ENCODE results near the gene ATG16L1.
A peak's percentile ranks its signal among the peaks of the same experiment; 100 is the strongest.

The ATG16L1 gene

DNA sequence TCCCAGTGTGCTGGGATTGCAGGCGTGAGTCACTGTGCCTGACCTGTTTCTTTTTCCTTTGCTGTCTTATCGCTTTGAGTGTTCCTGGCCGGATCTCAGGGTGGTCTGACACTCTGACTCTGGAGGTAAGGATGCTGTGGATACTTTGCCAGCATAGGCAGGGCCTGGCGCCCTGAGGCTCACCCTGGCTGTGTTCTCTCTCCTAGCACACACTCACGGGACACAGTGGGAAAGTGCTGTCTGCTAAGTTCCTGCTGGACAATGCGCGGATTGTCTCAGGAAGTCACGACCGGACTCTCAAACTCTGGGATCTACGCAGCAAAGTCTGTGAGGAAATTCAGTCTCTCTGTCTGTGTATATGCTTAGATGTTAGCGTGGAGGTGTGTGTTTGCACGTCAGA lies 38.2 kb downstream of the ATG16L1 start:
- ATAC-seq (replicated peaks; ENCODE audit: extremely low read depth, poor library complexity, severe bottlenecking): no peak
- Mint-ChIP-seq H3K9me3 (no peaks in the 10 kb centered on the region), H3K27me3 (no peaks in the 10 kb centered on the region), H3K4me3 (no peak overlapping the region), H3K4me1 (peaks cover 15% of the 10 kb centered on the region), H3K36me3 (ENCODE audit: insufficient read depth) (peaks cover 86% of the 10 kb centered on the region), H3K27ac (ENCODE audit: low read depth) (peak overlapping the region; percentile 47)
- no peak for DNase-seq (ENCODE audit: low spot score in 2 of 2)

DNA sequence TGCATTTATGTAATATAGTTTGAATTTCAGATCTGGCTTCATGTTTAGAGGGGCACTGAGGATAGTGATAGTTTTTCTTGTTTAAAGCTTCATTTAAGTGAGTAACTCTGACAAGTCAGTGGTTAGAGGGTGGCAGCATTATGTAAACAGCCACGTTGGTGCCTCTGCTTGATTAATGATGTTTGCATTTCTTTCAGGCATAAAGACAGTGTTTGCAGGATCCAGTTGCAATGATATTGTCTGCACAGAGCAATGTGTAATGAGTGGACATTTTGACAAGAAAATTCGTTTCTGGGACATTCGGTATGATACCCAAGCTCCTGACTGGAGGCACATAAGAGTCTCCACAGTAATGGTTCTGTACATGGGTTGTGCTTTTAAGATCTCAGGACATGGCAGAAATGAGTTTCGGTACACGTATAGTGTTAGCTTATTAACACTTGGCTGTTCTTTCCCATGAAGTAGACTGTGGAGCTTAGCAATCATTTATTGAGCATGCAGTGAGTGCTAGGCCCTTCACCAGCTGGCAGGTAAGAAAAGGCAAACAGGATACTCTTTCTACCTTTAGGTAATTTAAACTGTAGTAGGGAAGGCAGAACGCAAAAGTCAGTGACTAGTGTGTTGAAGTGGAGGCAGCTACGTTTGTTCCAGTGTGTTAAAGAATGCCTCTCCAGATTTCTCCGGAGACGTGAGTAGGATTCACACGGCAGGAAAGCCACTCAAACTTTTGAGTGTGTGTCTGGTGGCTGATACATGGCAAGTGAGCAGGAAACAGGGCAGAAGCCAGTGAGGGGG lies 38.8 kb downstream of the ATG16L1 start:
- DNase-seq (ENCODE audit: low spot score in 2 of 2) (no peak), ATAC-seq (replicated peaks; ENCODE audit: extremely low read depth, poor library complexity, severe bottlenecking) (no peak)
- Mint-ChIP-seq H3K27ac (ENCODE audit: low read depth) (peak overlapping the region; percentile 47), H3K27me3 (no peaks in the 10 kb centered on the region), H3K4me1 (peaks cover 10% of the 10 kb centered on the region), H3K4me3 (no peak overlapping the region), H3K36me3 (ENCODE audit: insufficient read depth) (peaks cover 86% of the 10 kb centered on the region), H3K9me3 (no peaks in the 10 kb centered on the region)

DNA sequence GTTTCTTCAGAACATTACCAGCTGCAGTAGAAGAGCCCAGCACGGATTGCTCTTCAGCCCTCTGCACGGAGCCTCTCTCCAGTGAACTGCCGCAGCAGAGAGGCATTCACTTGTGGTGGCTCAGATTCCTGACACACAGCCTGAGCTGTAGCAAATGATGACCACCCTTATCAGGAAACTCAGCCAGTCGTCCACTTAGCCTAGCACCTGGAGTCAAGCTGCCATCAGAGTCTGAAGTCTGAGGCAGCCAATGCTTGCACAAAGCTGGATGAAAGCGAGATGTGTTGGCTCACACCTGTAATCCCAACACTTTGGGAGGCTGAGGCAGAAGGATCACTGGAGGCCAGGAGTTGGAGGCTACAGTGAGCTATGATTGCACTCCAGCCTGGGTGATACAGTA lies 44.4 kb downstream of the ATG16L1 start:
- H3K4me1 Mint-ChIP-seq: peaks cover 9% of the 10 kb centered on the region
- H3K4me3 Mint-ChIP-seq: no peak overlapping the region
- no peaks in the 10 kb centered on the region for H3K9me3 Mint-ChIP-seq
- H3K36me3 Mint-ChIP-seq (ENCODE audit: insufficient read depth): peaks cover 50% of the 10 kb centered on the region
- no peak overlapping the region for H3K27ac Mint-ChIP-seq (ENCODE audit: low read depth)
- H3K27me3 Mint-ChIP-seq: no peaks in the 10 kb centered on the region
- DNase-seq (ENCODE audit: low spot score in 2 of 2) (no peak), ATAC-seq (replicated peaks; ENCODE audit: extremely low read depth, poor library complexity, severe bottlenecking) (no peak)

DNA sequence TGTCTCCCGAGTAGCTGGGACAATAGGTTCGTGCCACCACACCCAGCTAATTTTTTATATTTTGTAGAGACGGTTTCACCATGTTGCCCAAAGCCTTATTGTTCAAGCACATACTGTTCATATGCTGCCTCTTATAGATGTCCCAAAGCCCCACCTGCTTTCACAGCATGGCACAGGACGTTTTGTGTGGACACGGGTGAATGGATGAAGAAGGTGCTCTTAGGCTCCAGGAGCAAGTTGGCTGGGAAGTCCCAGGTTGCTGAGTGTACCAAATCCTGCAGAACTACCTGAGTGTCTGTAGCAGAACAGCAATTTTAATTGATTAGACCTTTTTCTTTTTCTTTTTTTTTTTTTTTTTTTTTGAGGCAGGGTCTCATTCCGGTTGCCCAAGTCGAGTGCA lies 45.6 kb downstream of the ATG16L1 start:
- no peaks in the 10 kb centered on the region for H3K27me3 Mint-ChIP-seq
- DNase-seq (ENCODE audit: low spot score in 2 of 2) (no peak), ATAC-seq (replicated peaks; ENCODE audit: extremely low read depth, poor library complexity, severe bottlenecking) (no peak)
- H3K27ac Mint-ChIP-seq (ENCODE audit: low read depth): no peak overlapping the region
- H3K36me3 Mint-ChIP-seq (ENCODE audit: insufficient read depth): peaks cover 38% of the 10 kb centered on the region
- no peak overlapping the region for H3K4me3 Mint-ChIP-seq
- H3K9me3 Mint-ChIP-seq: no peaks in the 10 kb centered on the region
- H3K4me1 Mint-ChIP-seq: peaks cover 9% of the 10 kb centered on the region

DNA sequence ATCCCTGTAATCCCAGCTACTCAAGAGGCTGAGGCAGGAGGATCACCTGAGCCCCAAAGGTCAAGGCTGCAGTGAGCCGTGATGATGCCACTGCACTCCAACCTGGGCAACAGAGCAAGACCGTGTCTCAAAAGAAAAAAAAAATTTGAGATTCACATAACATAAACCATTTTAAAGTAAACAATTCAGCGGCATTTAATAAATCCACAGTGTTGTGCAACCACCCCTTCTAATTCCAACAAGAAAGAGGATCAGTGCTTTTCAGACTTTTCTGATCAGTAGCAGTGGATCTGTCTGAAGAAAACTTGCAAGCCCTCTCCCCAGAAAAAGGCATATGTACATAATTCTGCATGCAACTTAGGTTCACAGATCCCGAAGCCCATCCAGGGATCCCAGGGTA lies 48.9 kb downstream of the ATG16L1 start:
- Mint-ChIP-seq H3K36me3 (ENCODE audit: insufficient read depth) (peaks cover 6% of the 10 kb centered on the region), H3K4me3 (no peak overlapping the region), H3K9me3 (no peaks in the 10 kb centered on the region), H3K27me3 (no peaks in the 10 kb centered on the region), H3K27ac (ENCODE audit: low read depth) (no peak overlapping the region), H3K4me1 (no peaks in the 10 kb centered on the region)
- no peak for ATAC-seq (replicated peaks; ENCODE audit: extremely low read depth, poor library complexity, severe bottlenecking)
- no peak for DNase-seq (ENCODE audit: low spot score in 2 of 2)

DNA sequence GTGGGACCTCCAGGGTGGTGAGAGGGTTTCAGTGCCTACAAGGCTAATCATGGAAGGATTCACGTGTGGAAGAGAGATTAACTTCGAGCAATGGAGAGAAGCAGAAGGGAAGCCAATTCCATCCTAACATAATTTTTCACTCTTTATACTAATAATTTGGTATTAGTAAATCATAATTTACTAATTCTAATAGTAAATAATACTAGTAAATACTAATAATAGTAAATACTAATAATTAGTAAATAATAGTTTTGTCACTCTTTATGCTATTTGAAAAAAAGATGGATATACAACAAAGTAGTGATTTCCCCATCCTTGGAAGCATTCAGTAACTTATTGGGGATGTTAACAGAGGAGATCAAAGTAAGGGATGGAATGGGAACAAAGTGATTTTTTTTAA lies 49.8 kb downstream of the ATG16L1 start:
- Mint-ChIP-seq H3K27ac (ENCODE audit: low read depth) (no peak overlapping the region), H3K36me3 (ENCODE audit: insufficient read depth) (peaks cover 2% of the 10 kb centered on the region), H3K27me3 (no peaks in the 10 kb centered on the region), H3K4me1 (no peaks in the 10 kb centered on the region), H3K4me3 (no peak overlapping the region), H3K9me3 (no peaks in the 10 kb centered on the region)
- DNase-seq (ENCODE audit: low spot score in 2 of 2) (no peak), ATAC-seq (replicated peaks; ENCODE audit: extremely low read depth, poor library complexity, severe bottlenecking) (no peak)

DNA sequence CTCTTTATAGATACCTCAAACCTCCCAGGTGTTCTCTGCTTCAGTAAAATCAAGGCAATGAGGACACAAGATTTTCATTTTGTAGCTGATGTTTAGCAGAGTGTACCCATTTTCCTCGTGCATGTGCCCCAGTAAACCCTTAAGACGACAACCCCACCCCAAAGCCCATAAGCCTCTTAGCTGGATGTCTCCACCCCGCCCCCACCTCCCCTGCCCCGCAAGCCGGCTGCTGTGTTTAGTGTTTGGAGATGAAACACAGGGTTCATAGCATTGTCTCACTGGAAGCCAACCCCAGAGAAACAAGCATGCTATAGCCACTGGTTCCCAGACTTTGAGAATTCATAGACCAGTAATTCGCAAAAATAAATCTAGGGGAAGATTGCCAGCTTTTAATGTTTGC lies 50.3 kb downstream of the ATG16L1 start:
- H3K4me3 Mint-ChIP-seq: no peak overlapping the region
- no peaks in the 10 kb centered on the region for H3K4me1 Mint-ChIP-seq
- ATAC-seq (replicated peaks; ENCODE audit: extremely low read depth, poor library complexity, severe bottlenecking) (no peak), DNase-seq (ENCODE audit: low spot score in 2 of 2) (no peak)
- H3K27ac Mint-ChIP-seq (ENCODE audit: low read depth): no peak overlapping the region
- H3K27me3 Mint-ChIP-seq: no peaks in the 10 kb centered on the region
- H3K36me3 Mint-ChIP-seq (ENCODE audit: insufficient read depth): peaks cover 2% of the 10 kb centered on the region
- H3K9me3 Mint-ChIP-seq: no peaks in the 10 kb centered on the region

DNA sequence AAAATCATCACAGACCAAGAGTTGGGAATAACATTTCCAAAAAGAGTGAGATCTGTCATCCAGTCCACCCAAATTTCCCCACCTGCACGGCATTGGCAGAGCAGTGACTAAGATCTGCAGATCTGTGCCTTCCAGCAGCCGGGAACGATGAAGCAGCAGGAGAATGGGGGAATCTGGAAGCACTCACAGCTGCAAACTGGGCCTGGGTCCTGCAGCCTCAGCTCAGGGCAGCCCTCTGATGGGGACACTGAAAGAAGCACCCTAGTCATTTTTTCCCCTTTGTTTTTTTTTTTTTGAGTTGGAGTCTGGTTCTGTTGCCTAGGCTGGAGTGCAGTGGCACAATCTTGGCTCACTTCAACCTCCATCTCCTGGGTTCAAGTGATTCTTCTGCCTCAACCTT lies 51.8 kb downstream of the ATG16L1 start:
- no peak for ATAC-seq (replicated peaks; ENCODE audit: extremely low read depth, poor library complexity, severe bottlenecking)
- Mint-ChIP-seq H3K27me3 (no peaks in the 10 kb centered on the region), H3K27ac (ENCODE audit: low read depth) (no peak overlapping the region), H3K9me3 (no peaks in the 10 kb centered on the region), H3K4me1 (no peaks in the 10 kb centered on the region), H3K4me3 (no peak overlapping the region), H3K36me3 (ENCODE audit: insufficient read depth) (no peaks in the 10 kb centered on the region)
- DNase-seq (ENCODE audit: low spot score in 2 of 2): no peak

DNA sequence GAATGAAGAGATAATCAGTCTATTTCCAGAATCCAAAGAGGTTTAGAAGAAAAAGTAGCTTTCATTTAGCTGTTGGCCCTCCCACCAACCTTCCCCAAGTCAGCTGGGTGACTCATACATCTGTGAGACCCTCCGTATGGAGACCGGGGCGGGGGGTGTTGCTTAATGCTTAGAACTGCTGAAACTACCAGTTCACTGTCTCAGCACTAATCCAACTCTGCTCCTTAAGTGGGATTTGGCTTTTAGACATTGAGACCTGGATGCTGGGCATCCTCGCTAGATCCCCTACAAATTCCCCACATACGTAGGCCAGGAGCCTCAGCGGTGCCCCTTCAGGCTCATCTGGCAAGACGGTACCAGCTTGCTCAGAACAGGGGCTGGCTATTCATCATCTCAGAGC lies 56.1 kb downstream of the ATG16L1 start, which contains the start of gene SAG:
Gene SAG (plus strand): TSS at position 252 of the 400 bp plus-strand sequence. CDS start 1,374 bp downstream, outside the sequence.
- H3K4me1 Mint-ChIP-seq: peaks cover 7% of the 10 kb centered on the region
- DNase-seq (ENCODE audit: low spot score in 2 of 2) (no peak), ATAC-seq (replicated peaks; ENCODE audit: extremely low read depth, poor library complexity, severe bottlenecking) (no peak)
- peaks cover 2% of the 10 kb centered on the region for H3K36me3 Mint-ChIP-seq (ENCODE audit: insufficient read depth)
- peak within 1 kb of the TSS; percentile 65 for H3K27ac Mint-ChIP-seq (ENCODE audit: low read depth)
- no peaks in the 10 kb centered on the region for H3K9me3 Mint-ChIP-seq
- H3K4me3 Mint-ChIP-seq: no peak within 1 kb of the TSS
- no peaks in the 10 kb centered on the region for H3K27me3 Mint-ChIP-seq

DNA sequence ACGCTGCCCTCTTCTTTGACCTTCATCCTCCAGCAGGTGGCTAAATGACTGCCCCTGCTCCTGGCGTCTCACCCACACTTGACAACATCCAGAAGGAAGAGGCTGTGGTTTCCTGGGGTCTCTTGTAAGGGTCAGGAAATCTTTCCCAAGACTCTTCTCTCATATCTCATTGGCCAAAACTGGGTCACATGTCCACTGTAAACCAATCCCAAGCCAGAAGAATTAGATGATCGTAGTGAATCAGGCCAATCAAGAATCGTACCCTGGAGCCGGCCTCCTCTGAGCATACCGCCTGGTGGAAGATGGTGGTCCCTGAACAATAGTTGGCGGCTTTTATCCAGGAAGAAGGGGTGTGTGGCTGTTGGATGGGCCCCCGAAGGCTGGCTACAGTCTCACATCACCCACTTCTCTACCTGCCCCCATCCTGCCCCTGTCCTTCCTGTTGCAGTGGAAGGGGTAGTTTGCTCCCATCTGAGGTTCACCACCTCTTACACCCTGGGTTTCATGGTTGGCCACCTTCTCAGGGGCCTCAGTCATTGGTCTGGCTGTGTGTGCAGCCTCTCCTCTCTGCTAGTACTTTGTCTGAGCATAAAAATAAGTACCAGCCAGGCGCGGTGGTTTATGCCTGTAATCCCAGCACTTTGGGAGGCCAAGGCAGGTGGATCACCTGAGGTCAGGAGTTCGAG lies 59.9 kb downstream of the ATG16L1 start:
- no peak for DNase-seq (ENCODE audit: low spot score in 2 of 2)
- Mint-ChIP-seq H3K4me1 (peaks cover 14% of the 10 kb centered on the region), H3K4me3 (no peak overlapping the region), H3K27ac (ENCODE audit: low read depth) (no peak overlapping the region), H3K27me3 (no peaks in the 10 kb centered on the region), H3K36me3 (ENCODE audit: insufficient read depth) (peaks cover 2% of the 10 kb centered on the region), H3K9me3 (no peaks in the 10 kb centered on the region)
- no peak for ATAC-seq (replicated peaks; ENCODE audit: extremely low read depth, poor library complexity, severe bottlenecking)

DNA sequence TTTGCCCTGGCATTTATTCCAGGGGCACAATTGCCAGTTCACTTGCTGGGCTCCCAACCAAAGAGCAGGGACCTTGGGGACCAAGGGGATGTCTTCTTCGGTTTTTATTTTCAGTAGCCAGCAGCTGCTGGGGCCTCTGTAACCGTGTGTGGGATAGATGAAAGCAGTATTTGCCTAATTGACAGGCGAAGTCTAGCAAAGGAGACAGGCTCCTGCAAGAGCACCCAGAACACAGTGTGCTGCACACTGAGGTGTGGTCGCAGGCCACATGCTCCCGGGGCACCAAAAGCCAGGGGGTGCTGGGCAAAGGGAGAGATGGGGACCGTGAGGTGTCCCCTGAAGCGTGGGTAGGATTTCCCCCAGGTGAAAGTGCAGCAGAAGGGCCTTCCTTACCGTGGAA lies 61.4 kb downstream of the ATG16L1 start:
- H3K4me1 Mint-ChIP-seq: peaks cover 14% of the 10 kb centered on the region
- ATAC-seq (replicated peaks; ENCODE audit: extremely low read depth, poor library complexity, severe bottlenecking): no peak
- no peaks in the 10 kb centered on the region for H3K27me3 Mint-ChIP-seq
- no peak for DNase-seq (ENCODE audit: low spot score in 2 of 2)
- no peak overlapping the region for H3K4me3 Mint-ChIP-seq
- H3K36me3 Mint-ChIP-seq (ENCODE audit: insufficient read depth): peaks cover 2% of the 10 kb centered on the region
- no peak overlapping the region for H3K27ac Mint-ChIP-seq (ENCODE audit: low read depth)
- no peaks in the 10 kb centered on the region for H3K9me3 Mint-ChIP-seq

DNA sequence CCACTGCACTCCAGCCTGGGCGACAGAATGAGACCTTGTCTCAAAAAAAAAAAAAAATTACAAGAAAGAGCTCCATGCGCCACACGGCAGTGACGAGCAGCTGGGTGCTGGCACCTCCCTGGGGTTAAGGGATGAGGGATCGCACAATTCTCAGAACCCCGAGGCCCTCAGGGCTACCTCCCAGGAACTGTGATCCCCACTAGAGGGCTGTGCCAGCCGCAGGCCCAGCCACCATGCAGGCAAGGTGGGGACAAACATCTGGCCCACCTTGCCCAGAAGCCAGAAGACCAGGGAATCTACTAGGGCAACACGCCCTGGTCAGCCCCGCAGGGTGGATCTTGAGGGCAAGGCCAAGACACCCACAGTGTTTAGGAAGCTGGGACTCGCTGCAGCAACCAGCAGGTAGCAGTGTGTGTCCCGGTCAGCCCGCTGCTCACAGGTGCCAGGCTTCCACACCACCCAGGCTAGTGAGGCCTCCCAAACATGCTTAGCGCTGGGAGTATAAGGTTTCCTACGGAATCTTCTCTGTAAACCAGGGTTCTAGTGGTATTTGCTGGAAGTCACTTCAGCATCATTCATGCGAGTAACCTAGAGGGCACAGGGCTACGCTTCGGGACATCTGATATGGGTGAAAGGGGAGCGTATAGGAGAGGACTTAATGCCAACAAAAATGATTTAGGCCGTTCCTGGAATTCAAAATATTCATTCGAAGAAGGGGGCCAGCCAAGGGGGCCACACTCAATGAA lies 62.9 kb downstream of the ATG16L1 start:
- Mint-ChIP-seq H3K4me1 (peaks cover 14% of the 10 kb centered on the region), H3K27ac (ENCODE audit: low read depth) (no peak overlapping the region), H3K36me3 (ENCODE audit: insufficient read depth) (peaks cover 4% of the 10 kb centered on the region), H3K27me3 (peaks cover 7% of the 10 kb centered on the region), H3K4me3 (no peak overlapping the region), H3K9me3 (no peaks in the 10 kb centered on the region)
- DNase-seq (ENCODE audit: low spot score in 2 of 2) (no peak), ATAC-seq (replicated peaks; ENCODE audit: extremely low read depth, poor library complexity, severe bottlenecking) (no peak)
